Activated naive CD8-positive, alpha-beta T cell treated with anti-CD3 and anti-CD28 coated beads, Interleukin-2, amount 50 U/mL, for 24 hours (primary cell): ENCODE results near the gene PACS1.

ENCODE experiments used
- ATAC-seq: fragments of 150-1000 bp; cut with Tn5 transposase; one replicate; pipeline ENCODE4 v1.10.0; 2021
- DNase-seq: peaks from one replicate; pipeline ENCODE4 v3.0.0; 2021
- H3K27ac Mint-ChIP-seq: one replicate; pipeline ENCODE4 v1.8.0; 2021; ENCODE audit warnings: mild to moderate bottlenecking, mixed read lengths
- H3K27me3 Mint-ChIP-seq: one replicate; pipeline ENCODE4 v1.8.0; 2021; ENCODE audit warnings: mixed read lengths
- H3K36me3 Mint-ChIP-seq: one replicate; pipeline ENCODE4 v1.8.0; 2021; ENCODE audit warnings: low read depth, mixed read lengths
- H3K4me1 Mint-ChIP-seq: one replicate; pipeline ENCODE4 v1.8.0; 2021; ENCODE audit warnings: mixed read lengths
- H3K4me3 Mint-ChIP-seq: one replicate; pipeline ENCODE4 v1.8.0; 2021; ENCODE audit warnings: mild to moderate bottlenecking, moderate library complexity, mixed read lengths
- H3K9me3 Mint-ChIP-seq: one replicate; pipeline ENCODE4 v1.8.0; 2021; ENCODE audit warnings: mixed read lengths

Gene PACS1

DNA sequence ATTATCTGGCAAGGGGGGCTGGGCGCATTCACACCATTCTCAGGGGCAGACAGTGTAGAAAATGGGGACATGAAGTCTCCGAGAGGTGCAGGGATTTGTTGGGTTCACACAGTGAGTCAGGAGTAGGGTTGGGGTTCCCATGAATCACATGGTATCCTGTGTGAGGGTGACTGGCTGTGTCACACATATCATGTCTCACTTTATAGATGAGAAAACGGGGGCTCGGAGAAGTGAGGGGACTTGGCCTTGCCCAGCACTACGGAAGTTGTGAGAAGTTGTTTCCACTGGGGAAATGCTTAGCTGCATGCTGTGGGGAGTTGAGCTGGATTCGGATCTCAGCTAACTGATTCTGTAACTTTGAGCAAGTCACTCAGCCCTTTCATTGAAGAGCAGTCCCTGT, 25.3 kb upstream of the PACS1 start:
- H3K9me3 Mint-ChIP-seq, result no peaks in the 10 kb centered on the region
- H3K27ac Mint-ChIP-seq, result peak overlapping the region; percentile 71
- H3K36me3 Mint-ChIP-seq, result no peaks in the 10 kb centered on the region
- peak overlapping the region; percentile 52 for H3K4me3 Mint-ChIP-seq
- peaks cover 4% of the 10 kb centered on the region for H3K27me3 Mint-ChIP-seq
- ATAC-seq (peak; percentile 65), DNase-seq (no peak)
- peaks cover 19% of the 10 kb centered on the region for H3K4me1 Mint-ChIP-seq

DNA sequence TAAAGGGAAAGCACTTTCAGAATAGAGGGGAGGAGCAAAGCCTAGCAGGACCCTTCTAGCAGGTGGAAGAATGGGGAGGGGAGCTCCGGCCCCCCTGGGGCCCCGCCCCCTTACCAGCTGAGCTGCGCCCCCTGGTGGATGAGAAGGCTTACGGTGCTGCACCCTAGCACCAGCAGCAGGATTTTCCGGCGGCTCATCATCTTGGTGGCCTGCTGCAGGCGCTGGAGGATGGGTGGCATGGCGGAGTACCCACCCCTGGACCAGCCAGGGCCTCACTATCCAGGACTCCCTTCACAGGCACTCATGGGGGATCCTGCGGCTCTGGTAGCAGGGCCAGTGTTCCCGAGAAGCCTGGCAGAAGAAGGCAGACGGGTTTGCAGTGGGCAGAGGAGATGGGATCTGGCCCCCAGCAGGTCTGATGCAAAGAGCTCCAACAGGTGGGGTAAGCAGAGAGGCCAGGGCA, 24.9 kb upstream of the PACS1 start:
- DNase-seq (peak; percentile 88), ATAC-seq (peak; percentile 85)
- peaks cover 4% of the 10 kb centered on the region for H3K27me3 Mint-ChIP-seq

DNA sequence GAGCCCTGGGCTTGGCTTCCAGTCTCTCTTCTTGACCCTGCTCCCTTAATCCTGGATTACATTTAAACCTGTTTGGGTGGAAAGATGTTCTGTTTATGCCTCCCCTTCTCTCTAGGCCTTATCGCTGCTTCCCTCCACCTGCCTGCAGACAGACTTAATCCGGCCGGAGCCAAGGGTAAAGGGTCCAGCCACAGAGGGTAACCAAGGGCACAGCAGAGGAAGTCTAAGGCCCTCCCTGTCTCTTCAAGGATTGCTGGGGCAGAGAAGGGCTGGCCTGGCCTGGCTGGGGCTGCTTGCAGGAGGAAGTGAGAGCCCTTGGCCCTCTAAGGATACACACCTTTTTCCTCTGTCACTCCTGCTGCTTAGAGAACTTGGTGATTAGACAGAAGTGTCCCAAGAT, 23.2 kb upstream of the PACS1 start:
- no peak for ATAC-seq
- no peak overlapping the region for H3K27ac Mint-ChIP-seq
- H3K36me3 Mint-ChIP-seq, result no peaks in the 10 kb centered on the region
- peaks cover 4% of the 10 kb centered on the region for H3K27me3 Mint-ChIP-seq
- no peak for DNase-seq
- no peak overlapping the region for H3K4me3 Mint-ChIP-seq
- H3K9me3 Mint-ChIP-seq, result no peaks in the 10 kb centered on the region
- H3K4me1 Mint-ChIP-seq, result peaks cover 29% of the 10 kb centered on the region

More for the DNA sequence above, 24.9 kb upstream of the PACS1 start:
- Mint-ChIP-seq H3K4me1 (peaks cover 19% of the 10 kb centered on the region), H3K36me3 (no peaks in the 10 kb centered on the region), H3K27ac (peak overlapping the region; percentile 71), H3K9me3 (no peaks in the 10 kb centered on the region), H3K4me3 (peak overlapping the region; percentile 52)

DNA sequence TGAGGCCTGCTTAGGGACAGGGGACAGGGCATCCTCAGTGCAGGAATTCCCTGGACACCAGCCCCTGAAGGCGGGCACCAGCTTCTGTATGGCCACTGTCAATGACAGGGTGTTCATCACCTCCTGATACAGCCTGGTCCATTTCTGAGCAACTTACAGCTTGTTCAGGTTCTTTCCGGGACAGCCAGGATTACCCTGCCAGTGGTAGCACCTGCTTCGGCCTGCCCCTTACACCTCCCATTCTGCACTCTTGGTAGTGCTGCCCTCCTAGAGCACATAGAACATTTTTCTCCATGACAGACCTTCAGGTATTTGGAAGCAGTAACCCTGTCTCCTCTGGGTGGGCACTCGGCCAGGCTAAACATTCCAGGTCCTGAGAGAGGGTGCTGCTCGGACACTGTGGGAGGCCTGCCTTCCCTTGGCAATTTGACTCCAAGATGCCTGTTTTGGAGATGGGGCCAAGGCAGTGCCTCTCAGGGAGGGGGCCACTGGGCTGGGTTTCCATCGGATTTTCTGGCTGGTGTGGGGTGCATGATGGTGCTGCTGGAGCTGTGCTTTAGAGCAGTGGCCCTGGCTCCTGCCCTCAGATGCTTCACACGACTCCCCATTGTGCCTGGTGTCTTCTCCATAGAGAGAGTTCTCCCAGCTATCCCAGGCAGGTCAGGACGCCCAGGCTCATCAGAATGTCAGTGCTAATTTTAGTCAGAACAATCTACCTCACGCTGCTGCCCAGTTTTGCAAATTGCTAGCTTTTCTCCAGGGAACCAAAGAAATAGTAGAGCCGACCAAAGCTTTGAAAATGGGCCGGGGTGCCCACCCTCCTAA, 22.3 kb upstream of the PACS1 start:
- Mint-ChIP-seq H3K27me3 (peaks cover 4% of the 10 kb centered on the region), H3K4me3 (no peak overlapping the region), H3K4me1 (peaks cover 31% of the 10 kb centered on the region), H3K9me3 (no peaks in the 10 kb centered on the region), H3K27ac (no peak overlapping the region), H3K36me3 (peaks cover 5% of the 10 kb centered on the region)
- no peak for DNase-seq
- no peak for ATAC-seq

DNA sequence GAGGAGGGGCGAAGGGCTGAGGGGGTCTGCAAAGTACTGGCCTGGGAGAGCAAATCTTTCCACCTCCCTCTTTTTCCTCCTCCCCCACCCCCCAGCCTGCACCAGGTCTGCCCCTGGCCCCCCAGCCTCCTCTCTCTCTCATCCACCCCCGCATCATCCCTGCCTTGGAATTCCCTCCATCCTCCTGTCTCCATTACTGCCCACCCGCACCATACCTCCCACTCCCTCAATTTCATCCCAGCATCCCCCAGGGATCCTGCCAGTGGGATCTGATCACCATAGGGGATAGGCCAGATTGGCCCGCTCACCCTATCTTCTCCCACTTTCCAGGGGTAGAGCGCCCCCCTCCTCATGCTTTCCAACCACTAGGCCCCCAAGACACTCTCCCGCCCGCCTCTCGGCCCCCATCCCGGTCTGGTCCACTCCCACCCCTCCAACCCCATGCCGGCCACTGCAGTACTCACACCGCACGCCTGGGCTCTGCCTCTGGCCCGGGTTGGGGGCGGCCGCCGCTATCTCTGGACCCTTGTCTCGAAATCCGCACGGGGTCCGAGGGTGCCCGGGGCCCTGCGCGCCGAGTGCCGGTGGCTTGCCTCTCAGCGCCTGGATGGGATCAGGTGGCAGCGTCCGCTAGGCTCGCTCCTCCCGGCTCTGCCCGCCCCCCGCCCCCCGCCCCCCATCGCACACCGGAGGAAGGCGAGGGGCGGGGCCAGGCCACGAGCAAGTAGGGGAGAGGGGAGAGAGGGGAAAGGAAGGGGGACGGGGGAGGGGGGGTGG, 21.3 kb upstream of the PACS1 start, which contains the start of gene GAL3ST3:
GAL3ST3 (minus strand) TSS at position 615 of the 777 bp plus-strand sequence. CDS start 3,746 bp downstream, outside the sequence.
- peaks cover 41% of the 10 kb centered on the region for H3K4me1 Mint-ChIP-seq
- ATAC-seq (no peak), DNase-seq (no peak)
- H3K36me3 Mint-ChIP-seq, result peaks cover 15% of the 10 kb centered on the region
- H3K4me3 Mint-ChIP-seq, result peak within 1 kb of the TSS; percentile 29
- H3K27me3 Mint-ChIP-seq, result peaks cover 4% of the 10 kb centered on the region
- no peaks in the 10 kb centered on the region for H3K9me3 Mint-ChIP-seq
- peak within 1 kb of the TSS; percentile 54 for H3K27ac Mint-ChIP-seq

DNA sequence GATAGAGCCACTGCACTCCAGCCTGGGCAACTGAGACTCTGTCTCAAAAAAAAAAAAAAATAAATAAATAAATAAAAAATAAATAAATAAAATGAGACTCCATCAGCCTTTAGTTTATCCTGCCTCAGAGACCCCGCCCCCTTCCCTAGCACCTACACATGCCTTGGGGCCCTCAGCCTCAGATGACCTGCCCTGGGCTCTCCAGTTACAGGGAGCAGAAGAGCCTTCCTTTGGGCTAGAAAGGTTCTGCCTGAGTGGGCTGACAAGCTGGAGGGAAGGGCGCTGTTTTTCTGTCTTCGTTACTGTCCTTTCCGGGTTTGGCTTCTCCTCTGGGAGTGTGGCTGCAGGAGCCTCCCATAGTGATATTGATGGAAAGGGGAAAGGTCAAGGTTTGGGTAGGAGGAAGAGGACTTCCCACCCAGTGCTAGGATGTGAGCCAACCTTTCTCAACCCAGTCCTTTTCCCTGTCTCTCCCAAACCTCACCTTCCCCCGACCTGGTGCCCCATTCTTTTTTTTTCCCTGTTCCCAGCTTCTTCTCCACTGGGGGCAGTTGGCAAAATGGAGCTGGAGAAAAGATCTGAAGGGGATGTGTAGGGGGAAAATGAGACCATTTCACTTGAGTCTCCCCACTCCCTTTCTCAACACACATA, 19.4 kb upstream of the PACS1 start:
- ATAC-seq (no peak), DNase-seq (no peak)
- peak overlapping the region; percentile 98 for H3K27ac Mint-ChIP-seq
- H3K4me1 Mint-ChIP-seq, result peaks cover 33% of the 10 kb centered on the region
- H3K4me3 Mint-ChIP-seq, result peak overlapping the region; percentile 99
- no peaks in the 10 kb centered on the region for H3K9me3 Mint-ChIP-seq
- peaks cover 4% of the 10 kb centered on the region for H3K27me3 Mint-ChIP-seq
- H3K36me3 Mint-ChIP-seq, result peaks cover 30% of the 10 kb centered on the region

DNA sequence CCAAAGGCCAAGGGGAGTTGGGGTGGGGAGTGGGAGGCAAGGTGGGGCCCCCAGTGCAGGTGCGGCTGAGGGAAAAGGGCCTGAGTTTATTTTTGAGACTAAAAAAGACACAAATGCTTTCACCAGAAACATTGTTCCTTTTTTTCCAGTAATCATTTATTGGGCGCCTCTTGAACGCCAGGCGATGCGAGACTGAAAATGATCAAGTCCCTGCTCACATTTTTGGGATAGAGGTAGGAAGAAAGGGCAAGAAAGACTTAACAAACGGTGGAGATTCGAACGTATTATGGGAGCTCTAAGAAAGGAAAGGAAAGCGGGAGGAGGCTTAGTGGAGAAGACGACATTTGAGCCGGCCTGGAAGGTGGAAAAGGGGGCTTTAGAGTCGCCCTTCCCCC, 18.7 kb upstream of the PACS1 start:
- Mint-ChIP-seq H3K4me3 (peak overlapping the region; percentile 99), H3K27ac (peak overlapping the region; percentile 98), H3K4me1 (peaks cover 32% of the 10 kb centered on the region), H3K27me3 (peaks cover 4% of the 10 kb centered on the region), H3K9me3 (no peaks in the 10 kb centered on the region), H3K36me3 (peaks cover 35% of the 10 kb centered on the region)
- ATAC-seq, result no peak
- DNase-seq, result no peak

DNA sequence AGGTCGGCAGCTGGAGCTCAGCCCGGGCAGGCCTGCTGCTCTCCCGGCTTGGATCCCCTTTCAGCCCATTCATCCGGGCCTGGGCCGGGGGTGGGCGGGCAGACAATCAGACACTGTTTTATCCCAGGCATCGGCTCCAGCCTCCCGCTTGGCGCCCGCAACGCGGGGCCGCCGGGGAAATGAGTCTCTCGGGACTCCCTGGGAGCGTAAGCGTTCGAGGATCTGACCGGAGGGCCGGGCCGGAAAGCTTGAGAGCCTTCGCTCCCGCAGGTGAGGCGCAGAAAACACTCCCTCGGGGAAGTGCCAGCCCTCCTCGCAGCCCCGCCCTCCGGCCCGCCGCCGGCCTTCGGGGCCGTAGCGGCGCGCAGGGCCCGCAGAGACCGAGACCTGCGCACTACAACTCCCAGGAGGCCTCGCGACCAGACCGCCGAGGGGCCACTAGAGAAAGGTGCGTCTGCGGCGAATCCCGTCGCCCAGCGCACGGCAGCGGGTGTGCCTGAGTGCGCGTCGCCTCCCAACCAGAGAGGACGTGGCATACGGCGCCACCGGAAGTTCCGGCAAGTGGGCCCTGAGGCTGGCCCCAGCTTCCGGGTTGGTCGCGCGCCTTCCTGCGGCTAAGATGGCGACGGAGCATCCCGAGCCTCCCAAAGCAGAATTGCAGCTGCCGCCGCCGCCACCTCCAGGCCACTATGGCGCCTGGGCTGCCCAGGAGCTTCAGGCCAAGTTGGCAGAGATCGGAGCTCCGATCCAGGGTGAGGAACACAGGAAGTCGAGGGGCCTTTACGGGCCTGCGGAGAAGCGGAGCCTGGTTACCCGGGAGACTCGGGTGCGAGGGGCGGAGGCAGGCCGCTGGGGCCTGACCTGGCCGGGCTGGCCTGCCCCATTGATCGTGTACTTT, 18.1 kb upstream of the PACS1 start, which contains the start of gene SF3B2:
SF3B2 (plus strand) TSS at position 599 of the 898 bp plus-strand sequence; CDS start at position 620, 21 bp downstream.
- H3K9me3 Mint-ChIP-seq, result no peaks in the 10 kb centered on the region
- H3K4me1 Mint-ChIP-seq, result peaks cover 34% of the 10 kb centered on the region
- peak; percentile 94 for DNase-seq
- peak; percentile 99 for ATAC-seq
- peak within 1 kb of the TSS; percentile 98 for H3K27ac Mint-ChIP-seq
- peak within 1 kb of the TSS; percentile 99 for H3K4me3 Mint-ChIP-seq
- H3K27me3 Mint-ChIP-seq, result peaks cover 4% of the 10 kb centered on the region
- peaks cover 41% of the 10 kb centered on the region for H3K36me3 Mint-ChIP-seq

DNA sequence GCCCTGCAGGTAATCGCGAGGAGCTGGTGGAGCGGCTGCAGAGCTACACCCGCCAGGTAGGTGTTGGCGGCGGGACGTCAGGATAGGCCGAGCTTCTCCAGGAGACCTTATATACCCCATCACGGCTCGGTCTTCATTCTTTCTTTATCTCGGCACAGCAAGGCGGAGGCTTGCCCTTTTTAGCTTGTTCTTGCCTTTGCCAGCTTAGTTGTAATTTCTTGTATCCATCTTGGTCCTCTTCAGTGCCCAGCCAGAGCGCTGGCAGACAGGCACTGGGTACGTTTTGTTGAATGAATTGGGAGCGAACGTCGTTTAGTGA, 17.4 kb upstream of the PACS1 start:
- DNase-seq (no peak), ATAC-seq (no peak)
- peaks cover 45% of the 10 kb centered on the region for H3K36me3 Mint-ChIP-seq

DNA sequence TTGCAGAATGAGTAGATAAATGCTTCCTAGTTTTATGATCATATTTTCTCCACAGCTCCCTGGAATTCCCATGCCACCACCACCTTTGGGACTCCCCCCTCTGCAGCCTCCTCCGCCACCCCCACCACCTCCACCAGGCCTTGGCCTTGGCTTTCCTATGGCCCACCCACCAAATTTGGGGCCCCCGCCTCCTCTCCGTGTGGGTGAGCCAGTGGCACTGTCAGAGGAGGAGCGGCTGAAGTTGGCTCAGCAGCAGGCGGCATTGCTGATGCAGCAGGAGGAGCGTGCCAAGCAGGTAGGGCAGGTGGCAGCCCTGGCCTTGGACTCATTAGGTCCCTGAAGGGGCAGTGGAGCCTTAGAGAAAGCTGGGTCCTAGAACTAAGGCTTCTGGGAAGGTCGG, 15.1 kb upstream of the PACS1 start:
- H3K4me1 Mint-ChIP-seq, result peaks cover 41% of the 10 kb centered on the region
- no peaks in the 10 kb centered on the region for H3K27me3 Mint-ChIP-seq
- no peak overlapping the region for H3K27ac Mint-ChIP-seq
- no peak overlapping the region for H3K4me3 Mint-ChIP-seq
- no peak for DNase-seq
- no peak for ATAC-seq
- H3K36me3 Mint-ChIP-seq, result peaks cover 64% of the 10 kb centered on the region
- H3K9me3 Mint-ChIP-seq, result no peaks in the 10 kb centered on the region

More for the DNA sequence above, 17.4 kb upstream of the PACS1 start:
- peak overlapping the region; percentile 99 for H3K4me3 Mint-ChIP-seq
- H3K27me3 Mint-ChIP-seq, result peaks cover 4% of the 10 kb centered on the region
- no peaks in the 10 kb centered on the region for H3K9me3 Mint-ChIP-seq
- peak overlapping the region; percentile 98 for H3K27ac Mint-ChIP-seq
- peaks cover 34% of the 10 kb centered on the region for H3K4me1 Mint-ChIP-seq

DNA sequence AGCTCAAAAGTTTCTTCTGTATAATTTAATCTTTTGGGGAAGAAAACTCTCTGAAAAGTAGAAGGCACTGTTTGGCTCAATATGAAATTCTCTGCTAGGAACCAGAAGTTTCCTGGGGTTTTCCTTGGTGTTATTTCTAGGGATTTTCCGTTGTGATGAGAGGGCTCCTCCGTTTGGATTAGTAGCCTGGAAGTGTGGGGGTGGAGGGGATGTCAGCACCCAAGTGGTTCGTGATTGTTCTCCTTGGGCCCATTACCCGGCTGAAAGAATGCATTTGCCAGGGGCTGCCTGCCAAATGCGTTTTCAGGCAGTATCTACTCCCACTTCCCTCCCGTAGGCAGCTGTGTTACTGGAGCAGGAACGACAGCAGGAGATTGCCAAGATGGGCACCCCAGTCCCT, 13.6 kb upstream of the PACS1 start:
- Mint-ChIP-seq H3K4me1 (peaks cover 47% of the 10 kb centered on the region), H3K27ac (no peak overlapping the region), H3K9me3 (no peaks in the 10 kb centered on the region), H3K36me3 (peaks cover 79% of the 10 kb centered on the region), H3K4me3 (no peak overlapping the region), H3K27me3 (no peaks in the 10 kb centered on the region)
- DNase-seq, result no peak
- no peak for ATAC-seq

DNA sequence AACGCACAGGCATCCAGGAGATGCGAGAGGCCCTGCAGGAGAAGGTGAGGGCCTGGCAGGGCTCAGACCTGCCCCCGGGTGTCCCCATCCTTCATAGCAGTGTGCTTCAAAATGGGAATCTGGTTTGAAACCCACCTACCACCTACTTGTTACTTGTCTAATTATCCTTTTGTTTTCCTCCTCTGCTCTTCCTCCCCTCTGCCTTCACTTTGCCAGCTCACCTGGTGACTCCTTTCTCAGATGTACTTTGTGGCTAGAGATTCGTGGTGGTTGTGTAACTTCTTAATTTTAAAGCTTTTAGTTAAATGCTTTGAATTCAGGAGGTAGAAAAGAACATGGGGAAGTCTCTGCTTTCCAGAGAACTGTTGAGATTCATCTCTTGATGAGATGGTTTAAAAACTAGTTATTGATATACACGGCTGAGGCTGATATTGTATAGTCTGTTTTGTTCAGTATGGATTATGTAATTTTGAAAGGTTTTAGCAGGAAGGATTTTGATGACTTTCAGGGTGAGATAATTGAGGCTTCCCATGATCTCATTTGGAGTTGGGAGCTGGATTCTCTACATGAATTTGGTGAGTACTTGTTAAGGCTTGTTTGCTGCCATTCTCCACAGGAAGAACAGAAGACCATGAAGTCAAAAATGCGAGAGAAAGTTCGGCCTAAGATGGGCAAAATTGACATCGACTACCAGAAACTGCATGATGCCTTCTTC, 9.9 kb upstream of the PACS1 start:
- Mint-ChIP-seq H3K27ac (peak overlapping the region; percentile 68), H3K4me1 (peaks cover 42% of the 10 kb centered on the region), H3K27me3 (no peaks in the 10 kb centered on the region), H3K4me3 (no peak overlapping the region), H3K36me3 (peaks cover 87% of the 10 kb centered on the region), H3K9me3 (no peaks in the 10 kb centered on the region)
- DNase-seq, result no peak
- ATAC-seq, result no peak

DNA sequence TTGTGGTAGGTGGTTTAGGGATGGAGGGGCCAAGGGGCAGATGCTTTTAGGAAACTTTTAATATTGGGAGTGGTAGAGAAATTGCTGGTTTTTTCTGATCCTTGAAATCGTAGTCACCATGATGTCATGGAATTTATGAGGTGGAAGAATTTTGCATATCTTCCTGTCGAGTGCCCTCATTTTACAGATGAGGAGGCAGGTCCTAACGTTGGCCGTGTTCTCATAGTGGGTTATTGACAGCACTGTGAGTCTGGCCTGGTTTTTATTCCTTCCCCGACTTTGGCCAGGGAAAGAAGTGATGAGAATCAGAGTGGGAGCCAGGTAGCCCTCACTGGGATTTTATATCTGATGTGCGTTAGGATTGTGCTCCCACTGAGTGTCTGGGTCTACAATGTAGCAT, 8.8 kb upstream of the PACS1 start:
- Mint-ChIP-seq H3K4me3 (peak overlapping the region; percentile 34), H3K27ac (peak overlapping the region; percentile 92), H3K9me3 (no peaks in the 10 kb centered on the region), H3K4me1 (peaks cover 48% of the 10 kb centered on the region), H3K36me3 (peaks cover 85% of the 10 kb centered on the region), H3K27me3 (no peaks in the 10 kb centered on the region)
- no peak for DNase-seq
- ATAC-seq, result peak; percentile 48
